Erythroblast (primary cell): ENCODE results near the gene SYNC.

Experiments used
- GATA1 ChIP-seq: IDR thresholded peaks from 2 replicates; pipeline ENCODE4 v1.6.1; 2011; ENCODE audit warnings: low read depth, mild to moderate bottlenecking, control low read depth, low read length, moderate library complexity
- POLR2A ChIP-seq: IDR thresholded peaks from 2 replicates; pipeline ENCODE4 v1.6.1; 2011; ENCODE audit warnings: mild to moderate bottlenecking, low read length

DNA sequence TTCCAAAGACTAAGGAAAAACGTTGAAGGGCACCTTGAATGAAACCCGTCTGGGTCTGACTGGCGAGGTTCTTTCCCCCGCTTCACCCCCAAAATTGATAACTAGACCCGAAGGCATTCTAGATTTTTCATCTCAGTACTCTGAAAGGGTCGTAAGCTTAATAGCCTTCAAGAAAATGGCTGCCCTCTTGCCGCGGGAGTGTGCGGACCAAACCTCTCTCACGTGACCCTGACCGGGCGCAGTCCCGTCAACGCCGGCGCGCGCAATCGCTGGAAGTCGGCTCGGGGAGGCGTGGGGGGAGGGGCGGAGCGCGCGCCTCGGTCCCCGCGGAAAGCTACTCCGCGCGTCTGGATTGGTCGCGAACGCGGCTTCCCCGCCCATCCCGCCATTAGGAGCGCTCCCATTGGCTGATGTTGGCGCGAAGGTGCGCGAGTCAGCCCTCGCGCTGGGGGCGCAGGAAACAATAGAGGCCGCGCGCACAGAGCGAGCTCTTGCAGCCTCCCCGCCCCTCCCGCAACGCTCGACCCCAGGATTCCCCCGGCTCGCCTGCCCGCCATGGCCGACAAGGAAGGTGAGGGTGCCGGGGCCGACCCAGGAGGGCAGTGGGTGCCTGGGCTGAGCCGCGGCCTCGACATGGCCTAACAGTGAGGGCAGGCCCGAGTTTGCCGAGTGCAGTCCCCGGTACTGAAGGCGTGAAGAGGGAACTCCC lies 51.7 kb downstream of the SYNC start, which contains the start of gene RBBP4:
- TF ChIP-seq POLR2A (peak; percentile 59), GATA1 (no peak)
